Gastroesophageal sphincter (tissue), 4 donors: ENCODE results near the gene GATA6. TPM values are rescaled to one million over a fixed set of nuclear protein-coding genes. Genes with fewer than 3 reads are reported as not detected.

Experiments used
- ATAC-seq: fragments of 150-250 bp; one replicate; pipeline ENCODE4 v1.9.1; 2016; ENCODE audit warnings: mild to moderate bottlenecking, moderate library complexity
- H3K27ac ChIP-seq, 4 donors: fragments of 200-600 bp; sonication (generic) in 3 of 4; 1 replicate in 3 of 4; 2 replicates in 1 of 4; pipeline ENCODE4 v1.5.1; 2016 to 2019
- H3K27me3 ChIP-seq: fragments of 200-600 bp; sonication (generic); one replicate; pipeline ENCODE4 v1.5.1; 2019
- H3K36me3 ChIP-seq, 2 donors: fragments of 200-600 bp; sonication (generic); one replicate each; pipeline ENCODE4 v1.5.1; 2019; ENCODE audit warnings: control low read depth in 1 of 2
- H3K4me1 ChIP-seq, 3 donors: fragments of 200-600 bp; sonication (generic); 1 replicate in 2 of 3; 2 replicates in 1 of 3; pipeline ENCODE4 v1.5.1; 2016 to 2019; ENCODE audit warnings: control low read depth in 2 of 3
- H3K4me3 ChIP-seq, 2 donors: fragments of 200-600 bp; sonication (generic); one replicate each; pipeline ENCODE4 v1.5.1; 2019; ENCODE audit warnings: mild to moderate bottlenecking in 1 of 2, moderate library complexity in 1 of 2
- H3K9me3 ChIP-seq, 3 donors: fragments of 200-600 bp; sonication (generic); one replicate each; pipeline ENCODE4 v1.5.1; 2017 to 2019; ENCODE audit warnings: control low read depth in 2 of 3
- EP300 ChIP-seq: sonication (generic); formaldehyde crosslinking; IDR thresholded peaks from one replicate; pipeline ENCODE4 v1.6.1; 2017; ENCODE audit warnings: antibody characterized with exemption, mild to moderate bottlenecking
- POLR2A ChIP-seq, 2 donors: fragments of 450-650 bp; IDR thresholded peaks; one replicate each; pipeline ENCODE4 v1.6.1; 2017; ENCODE audit warnings: antibody characterized with exemption in 2 of 2, mild to moderate bottlenecking in 2 of 2, moderate library complexity in 1 of 2
- POLR2AphosphoS5 ChIP-seq: sonication (generic); formaldehyde crosslinking; IDR thresholded peaks from one replicate; pipeline ENCODE4 v1.6.1; 2017; ENCODE audit warnings: antibody characterized with exemption
- WGBS, 2 donors: methylation state at CpG; one replicate each; pipeline ENCODE4 v1.1.5; 2018; ENCODE audit warnings: low coverage in 1 of 2; 5-methylcytosine and 5-hydroxymethylcytosine counted together
- total RNA-seq, 4 donors: library from RNA; depleted of rRNA; stranded (reverse); fragments of >200 nt; gene quantifications; one replicate each; pipeline ENCODE4 v1.1.0, GENCODE V29; 2016
- TF ChIP-seq, protein P1 (sequence below), 4 experiments: fragments of 200-600 bp in 2 of 4; fragments of 450-650 bp in 2 of 4; sonication (generic) in 1 of 4; IDR thresholded peaks; one replicate each; pipeline ENCODE4 v1.5.1; 2017 to 2019; ENCODE audit warnings: antibody characterized with exemption in 4 of 4, mild to moderate bottlenecking in 2 of 4, moderate library complexity in 2 of 4

The GATA6 gene
- total RNA-seq, 4 donors from 2014 or later: 7.5 to 12.4 (median 9.5) TPM

DNA sequence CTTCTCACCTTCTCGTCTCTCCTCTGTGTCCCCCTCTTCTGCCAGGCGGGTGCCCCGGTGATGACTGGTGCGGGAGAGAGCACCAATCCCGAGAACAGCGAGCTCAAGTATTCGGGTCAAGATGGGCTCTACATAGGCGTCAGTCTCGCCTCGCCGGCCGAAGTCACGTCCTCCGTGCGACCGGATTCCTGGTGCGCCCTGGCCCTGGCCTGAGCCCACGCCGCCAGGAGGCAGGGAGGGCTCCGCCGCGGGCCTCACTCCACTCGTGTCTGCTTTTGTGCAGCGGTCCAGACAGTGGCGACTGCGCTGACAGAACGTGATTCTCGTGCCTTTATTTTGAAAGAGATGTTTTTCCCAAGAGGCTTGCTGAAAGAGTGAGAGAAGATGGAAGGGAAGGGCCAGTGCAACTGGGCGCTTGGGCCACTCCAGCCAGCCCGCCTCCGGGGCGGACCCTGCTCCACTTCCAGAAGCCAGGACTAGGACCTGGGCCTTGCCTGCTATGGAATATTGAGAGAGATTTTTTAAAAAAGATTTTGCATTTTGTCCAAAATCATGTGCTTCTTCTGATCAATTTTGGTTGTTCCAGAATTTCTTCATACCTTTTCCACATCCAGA lies 31.3 kb downstream of the GATA6 start:
- WGBS, 2 donors: 84 to 87% methylated on average over 3 to 14 of the region's 32 CpGs
- Histone ChIP-seq H3K4me3 (no peak overlapping the region), H3K27me3 (no peaks in the 10 kb centered on the region), H3K36me3 (peaks cover 0 to 16% of the 10 kb centered on the region in 2 donors), H3K27ac (no peak overlapping the region), H3K4me1 (no peaks in the 10 kb centered on the region), H3K9me3 (no peaks in the 10 kb centered on the region)
- no peak for ATAC-seq
- TF ChIP-seq POLR2A (IDR thresholded peaks at IDR 0.05) (no peak), POLR2AphosphoS5 (no peak)

DNA sequence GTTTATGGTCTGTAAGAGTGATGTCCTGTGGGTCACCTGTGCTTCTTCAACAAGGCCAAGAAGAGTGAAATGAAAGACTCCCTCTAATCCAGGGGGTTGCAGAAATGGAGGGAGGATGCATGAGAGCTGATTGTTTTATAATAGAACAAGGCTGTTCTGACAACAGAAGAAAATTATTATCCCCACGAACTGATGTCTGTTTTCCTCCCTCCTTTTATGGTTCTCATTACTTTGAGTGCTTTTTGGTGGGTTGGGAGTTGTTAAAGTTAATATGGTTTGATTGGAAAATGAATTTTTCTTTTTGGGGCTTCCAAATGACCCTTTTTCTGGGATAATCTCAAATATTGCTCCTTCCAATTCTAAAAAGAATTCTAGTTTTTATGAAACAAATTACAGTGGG lies 33.6 kb downstream of the GATA6 start:
- 59 to 75% methylated on average over 1 of the region's 1 CpG for WGBS, 2 donors
- H3K36me3 ChIP-seq: peaks cover 0 to 13% of the 10 kb centered on the region in 2 donors
- ATAC-seq: no peak
- H3K4me3 ChIP-seq: no peak overlapping the region
- no peak for TF ChIP-seq POLR2AphosphoS5
- no peak for TF ChIP-seq POLR2A (IDR thresholded peaks at IDR 0.05)
- TF ChIP-seq, protein P1, sequence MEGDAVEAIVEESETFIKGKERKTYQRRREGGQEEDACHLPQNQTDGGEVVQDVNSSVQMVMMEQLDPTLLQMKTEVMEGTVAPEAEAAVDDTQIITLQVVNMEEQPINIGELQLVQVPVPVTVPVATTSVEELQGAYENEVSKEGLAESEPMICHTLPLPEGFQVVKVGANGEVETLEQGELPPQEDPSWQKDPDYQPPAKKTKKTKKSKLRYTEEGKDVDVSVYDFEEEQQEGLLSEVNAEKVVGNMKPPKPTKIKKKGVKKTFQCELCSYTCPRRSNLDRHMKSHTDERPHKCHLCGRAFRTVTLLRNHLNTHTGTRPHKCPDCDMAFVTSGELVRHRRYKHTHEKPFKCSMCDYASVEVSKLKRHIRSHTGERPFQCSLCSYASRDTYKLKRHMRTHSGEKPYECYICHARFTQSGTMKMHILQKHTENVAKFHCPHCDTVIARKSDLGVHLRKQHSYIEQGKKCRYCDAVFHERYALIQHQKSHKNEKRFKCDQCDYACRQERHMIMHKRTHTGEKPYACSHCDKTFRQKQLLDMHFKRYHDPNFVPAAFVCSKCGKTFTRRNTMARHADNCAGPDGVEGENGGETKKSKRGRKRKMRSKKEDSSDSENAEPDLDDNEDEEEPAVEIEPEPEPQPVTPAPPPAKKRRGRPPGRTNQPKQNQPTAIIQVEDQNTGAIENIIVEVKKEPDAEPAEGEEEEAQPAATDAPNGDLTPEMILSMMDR (IDR thresholded peaks at IDR 0.05): no peak
- no peak for TF ChIP-seq EP300
- no peaks in the 10 kb centered on the region for H3K4me1 ChIP-seq
- no peaks in the 10 kb centered on the region for H3K9me3 ChIP-seq
- H3K27me3 ChIP-seq: no peaks in the 10 kb centered on the region
- H3K27ac ChIP-seq: no peak overlapping the region

DNA sequence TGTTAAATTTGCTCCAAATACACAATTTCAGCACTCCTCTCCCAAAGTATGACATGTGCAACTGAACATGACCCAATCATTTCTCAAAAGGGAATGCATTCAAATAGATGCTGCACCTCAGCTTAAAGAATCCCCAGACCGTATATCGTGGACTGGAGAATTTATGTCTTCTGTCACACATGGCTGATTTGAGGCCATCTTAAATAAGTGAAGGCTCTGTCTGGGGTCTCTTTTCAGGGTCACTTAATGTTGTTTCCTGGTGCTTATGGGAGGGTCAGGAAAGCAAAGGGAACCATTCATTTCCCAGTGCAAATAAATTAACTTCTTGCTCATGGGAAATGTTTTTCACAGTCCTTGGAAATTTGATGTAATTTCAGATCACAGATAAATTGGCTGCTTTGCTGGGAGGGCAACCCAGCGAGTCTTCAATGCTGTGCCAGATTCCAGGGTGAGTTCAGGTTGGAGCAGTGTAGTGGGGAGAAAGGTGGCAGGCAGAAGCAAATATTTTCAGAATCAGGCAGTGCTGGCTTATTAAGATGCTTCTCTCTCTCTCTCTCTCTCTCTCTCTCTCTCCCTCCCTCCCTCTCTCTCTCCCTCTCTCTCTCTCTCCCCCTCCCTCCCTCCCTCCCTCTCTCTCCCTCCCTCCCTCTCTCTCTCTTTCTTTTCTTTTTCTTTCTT lies 34.3 kb downstream of the GATA6 start:
- H3K27me3 ChIP-seq: no peaks in the 10 kb centered on the region
- no peak overlapping the region for H3K4me3 ChIP-seq
- no peaks in the 10 kb centered on the region for H3K4me1 ChIP-seq
- no peak for ATAC-seq
- TF ChIP-seq EP300: no peak
- TF ChIP-seq POLR2A (IDR thresholded peaks at IDR 0.05): no peak
- TF ChIP-seq, protein P1 (IDR thresholded peaks at IDR 0.05): no peak
- TF ChIP-seq POLR2AphosphoS5: no peak
- H3K36me3 ChIP-seq: peaks cover 0 to 13% of the 10 kb centered on the region in 2 donors
- 69 to 83% methylated on average over 3 of the region's 3 CpGs for WGBS, 2 donors
- no peak overlapping the region for H3K27ac ChIP-seq
- no peaks in the 10 kb centered on the region for H3K9me3 ChIP-seq

DNA sequence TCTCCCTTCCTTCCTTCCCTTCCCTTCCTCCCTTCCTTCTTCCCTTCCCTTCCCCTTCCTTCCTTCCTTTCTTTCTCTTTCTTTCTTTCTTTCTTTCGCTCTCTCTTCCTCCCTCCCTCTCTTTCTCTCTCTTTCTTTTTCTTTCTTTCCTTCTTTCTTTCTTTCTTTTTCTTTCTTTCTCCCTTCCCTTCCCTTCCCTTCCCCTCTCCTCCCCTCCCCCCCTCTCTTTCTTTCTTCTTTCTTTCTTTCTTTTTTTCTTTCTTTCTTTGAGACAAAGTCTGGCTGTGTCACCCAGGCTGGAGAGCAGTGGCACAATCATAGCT lies 34.8 kb downstream of the GATA6 start:
- 100% methylated on average over 1 of the region's 1 CpG for WGBS, 2 donors
- TF ChIP-seq, protein P1 (IDR thresholded peaks at IDR 0.05): no peak
- no peak for TF ChIP-seq POLR2AphosphoS5
- TF ChIP-seq POLR2A (IDR thresholded peaks at IDR 0.05): no peak
- TF ChIP-seq EP300: no peak
- Histone ChIP-seq H3K4me1 (no peaks in the 10 kb centered on the region), H3K27ac (no peak overlapping the region), H3K36me3 (peaks cover 0 to 13% of the 10 kb centered on the region in 2 donors), H3K4me3 (no peak overlapping the region), H3K27me3 (no peaks in the 10 kb centered on the region), H3K9me3 (no peaks in the 10 kb centered on the region)
- no peak for ATAC-seq

DNA sequence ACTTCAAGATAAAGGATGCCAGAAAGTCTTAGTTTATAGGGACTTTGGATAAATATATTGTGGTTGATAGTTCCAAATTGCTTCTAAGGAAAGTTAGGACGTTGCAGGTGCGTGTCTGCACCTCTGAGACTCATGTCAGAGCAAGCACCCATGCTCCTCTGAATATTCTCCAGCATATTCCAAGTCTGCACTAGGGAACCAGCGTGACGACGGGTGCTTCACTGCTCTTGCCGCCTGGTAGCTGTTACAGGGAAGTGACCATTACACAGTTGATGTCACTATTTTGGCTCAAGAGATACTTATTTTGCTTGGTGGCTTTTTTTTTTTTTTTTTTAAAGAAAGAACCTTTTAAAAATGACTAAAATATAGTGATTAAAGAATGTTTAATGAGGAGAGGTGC lies 35.6 kb downstream of the GATA6 start:
- no peaks in the 10 kb centered on the region for H3K4me1 ChIP-seq
- ATAC-seq: no peak
- peaks cover 0 to 13% of the 10 kb centered on the region in 2 donors for H3K36me3 ChIP-seq
- no peaks in the 10 kb centered on the region for H3K27me3 ChIP-seq
- H3K4me3 ChIP-seq: no peak overlapping the region
- WGBS, 2 donors: 83 to 98% methylated on average over 2 to 6 of the region's 6 CpGs
- no peaks in the 10 kb centered on the region for H3K9me3 ChIP-seq
- no peak overlapping the region for H3K27ac ChIP-seq
- TF ChIP-seq, protein P1 (IDR thresholded peaks at IDR 0.05): no peak
- TF ChIP-seq POLR2AphosphoS5 (no peak), POLR2A (IDR thresholded peaks at IDR 0.05) (no peak), EP300 (no peak)
